ENCODE results near the gene MYRF.

DNA sequence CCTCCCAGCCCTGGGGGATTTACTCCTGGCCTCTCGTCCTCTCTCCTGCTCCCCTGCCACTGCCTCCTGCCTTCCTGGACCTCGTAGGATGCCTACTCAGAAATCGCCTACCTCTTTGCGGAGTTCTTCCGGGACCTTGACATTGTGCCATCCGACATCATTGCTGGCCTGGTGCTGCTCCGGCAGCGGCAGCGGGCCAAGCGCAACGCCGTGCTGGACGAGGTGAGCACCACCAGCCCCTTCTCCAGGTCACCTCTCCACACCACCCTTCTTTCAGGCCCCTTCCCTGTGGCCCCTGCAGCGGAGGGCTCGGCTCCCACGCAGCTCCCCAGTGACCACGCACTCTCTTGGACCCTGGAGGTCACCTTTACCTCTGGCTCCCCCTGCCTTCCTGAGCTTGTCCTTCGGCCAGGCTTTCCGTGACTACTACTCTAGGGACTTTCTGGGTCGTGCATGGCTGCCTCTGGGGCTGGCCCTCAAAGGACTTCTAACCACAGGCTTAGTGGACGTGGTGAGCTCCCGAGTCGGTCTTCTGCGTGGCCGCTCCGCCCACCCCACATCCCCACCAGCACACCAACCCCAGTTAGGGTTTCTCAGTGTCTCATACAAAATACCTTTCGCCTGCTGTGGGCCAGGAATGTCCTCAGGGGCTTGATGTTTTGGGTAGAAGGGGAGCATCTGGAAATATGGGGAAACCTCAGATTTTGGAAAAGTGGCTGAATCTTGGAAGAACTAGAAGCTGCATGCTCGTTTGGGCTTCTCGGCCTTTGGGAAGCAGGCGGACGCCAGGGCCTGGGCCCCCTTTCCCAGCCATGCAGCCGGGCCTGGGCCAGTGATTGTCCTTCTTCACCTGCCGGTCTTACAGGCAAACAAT is 24.1 kb upstream of the MYRF start:
- TF ChIP-seq POLR2A (IDR thresholded peaks at IDR 0.05; ENCODE audit: low read length) = no peak
- no peak for TF ChIP-seq GATA1 (IDR thresholded peaks at IDR 0.05; ENCODE audit: low read depth, low read length)

Measured in erythroblast (primary cell).